ENCODE results near the gene IRX4.

IRX4 gene

GRCh38 chr5:1832511-1833250 lies 50.0 kb downstream of the IRX4 start:
- TF ChIP-seq, protein P1, sequence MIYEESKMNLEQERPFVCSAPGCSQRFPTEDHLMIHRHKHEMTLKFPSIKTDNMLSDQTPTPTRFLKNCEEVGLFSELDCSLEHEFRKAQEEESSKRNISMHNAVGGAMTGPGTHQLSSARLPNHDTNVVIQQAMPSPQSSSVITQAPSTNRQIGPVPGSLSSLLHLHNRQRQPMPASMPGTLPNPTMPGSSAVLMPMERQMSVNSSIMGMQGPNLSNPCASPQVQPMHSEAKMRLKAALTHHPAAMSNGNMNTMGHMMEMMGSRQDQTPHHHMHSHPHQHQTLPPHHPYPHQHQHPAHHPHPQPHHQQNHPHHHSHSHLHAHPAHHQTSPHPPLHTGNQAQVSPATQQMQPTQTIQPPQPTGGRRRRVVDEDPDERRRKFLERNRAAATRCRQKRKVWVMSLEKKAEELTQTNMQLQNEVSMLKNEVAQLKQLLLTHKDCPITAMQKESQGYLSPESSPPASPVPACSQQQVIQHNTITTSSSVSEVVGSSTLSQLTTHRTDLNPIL (CRISPR knock-in tag; IDR thresholded peaks at IDR 0.05; ENCODE audit: low read depth) = no peak
- TF ChIP-seq, protein P2, sequence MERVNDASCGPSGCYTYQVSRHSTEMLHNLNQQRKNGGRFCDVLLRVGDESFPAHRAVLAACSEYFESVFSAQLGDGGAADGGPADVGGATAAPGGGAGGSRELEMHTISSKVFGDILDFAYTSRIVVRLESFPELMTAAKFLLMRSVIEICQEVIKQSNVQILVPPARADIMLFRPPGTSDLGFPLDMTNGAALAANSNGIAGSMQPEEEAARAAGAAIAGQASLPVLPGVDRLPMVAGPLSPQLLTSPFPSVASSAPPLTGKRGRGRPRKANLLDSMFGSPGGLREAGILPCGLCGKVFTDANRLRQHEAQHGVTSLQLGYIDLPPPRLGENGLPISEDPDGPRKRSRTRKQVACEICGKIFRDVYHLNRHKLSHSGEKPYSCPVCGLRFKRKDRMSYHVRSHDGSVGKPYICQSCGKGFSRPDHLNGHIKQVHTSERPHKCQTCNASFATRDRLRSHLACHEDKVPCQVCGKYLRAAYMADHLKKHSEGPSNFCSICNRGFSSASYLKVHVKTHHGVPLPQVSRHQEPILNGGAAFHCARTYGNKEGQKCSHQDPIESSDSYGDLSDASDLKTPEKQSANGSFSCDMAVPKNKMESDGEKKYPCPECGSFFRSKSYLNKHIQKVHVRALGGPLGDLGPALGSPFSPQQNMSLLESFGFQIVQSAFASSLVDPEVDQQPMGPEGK (CRISPR knock-in tag; IDR thresholded peaks at IDR 0.05; ENCODE audit: borderline replicate concordance) = no peak
- TF ChIP-seq ESRRG (CRISPR knock-in tag; IDR thresholded peaks at IDR 0.05) (no peak), ISL1 (CRISPR knock-in tag; IDR thresholded peaks at IDR 0.05) (no peak), ZFP30 (CRISPR knock-in tag; IDR thresholded peaks at IDR 0.05) (no peak), CSDC2 (CRISPR knock-in tag; IDR thresholded peaks at IDR 0.05) (no peak), PPARA (CRISPR knock-in tag; IDR thresholded peaks at IDR 0.05; ENCODE audit: borderline replicate concordance) (no peak), CSRNP3 (CRISPR knock-in tag; IDR thresholded peaks at IDR 0.05) (no peak), ZNF565 (CRISPR knock-in tag; conservative IDR thresholded peaks at IDR 0.05; ENCODE audit: low read depth) (no peak), TOX (CRISPR knock-in tag; IDR thresholded peaks at IDR 0.05; ENCODE audit: borderline replicate concordance) (no peak)
- no peak for ATAC-seq

- ATAC-seq = no peak
- TF ChIP-seq ZNF8 (CRISPR knock-in tag; IDR thresholded peaks at IDR 0.05) = no peak
- TF ChIP-seq ZNF70 (CRISPR knock-in tag; IDR thresholded peaks at IDR 0.05) = no peak
- TF ChIP-seq, protein P2 (CRISPR knock-in tag; IDR thresholded peaks at IDR 0.05; ENCODE audit: borderline replicate concordance) = no peak
- TF ChIP-seq TOX (CRISPR knock-in tag; IDR thresholded peaks at IDR 0.05; ENCODE audit: borderline replicate concordance) = no peak
- TF ChIP-seq OSR1 (CRISPR knock-in tag; IDR thresholded peaks at IDR 0.05) = no peak
- TF ChIP-seq, protein P1 (CRISPR knock-in tag; IDR thresholded peaks at IDR 0.05; ENCODE audit: low read depth) = no peak
- no peak for TF ChIP-seq ZFP3 (CRISPR knock-in tag; IDR thresholded peaks at IDR 0.05)
- TF ChIP-seq GLIS3 (CRISPR knock-in tag; IDR thresholded peaks at IDR 0.05) = no peak
- TF ChIP-seq ISL1 (CRISPR knock-in tag; IDR thresholded peaks at IDR 0.05) = no peak
- no peak for TF ChIP-seq ARNTL (CRISPR knock-in tag; IDR thresholded peaks at IDR 0.05; ENCODE audit: borderline replicate concordance, low read depth)
- TF ChIP-seq, protein P3, sequence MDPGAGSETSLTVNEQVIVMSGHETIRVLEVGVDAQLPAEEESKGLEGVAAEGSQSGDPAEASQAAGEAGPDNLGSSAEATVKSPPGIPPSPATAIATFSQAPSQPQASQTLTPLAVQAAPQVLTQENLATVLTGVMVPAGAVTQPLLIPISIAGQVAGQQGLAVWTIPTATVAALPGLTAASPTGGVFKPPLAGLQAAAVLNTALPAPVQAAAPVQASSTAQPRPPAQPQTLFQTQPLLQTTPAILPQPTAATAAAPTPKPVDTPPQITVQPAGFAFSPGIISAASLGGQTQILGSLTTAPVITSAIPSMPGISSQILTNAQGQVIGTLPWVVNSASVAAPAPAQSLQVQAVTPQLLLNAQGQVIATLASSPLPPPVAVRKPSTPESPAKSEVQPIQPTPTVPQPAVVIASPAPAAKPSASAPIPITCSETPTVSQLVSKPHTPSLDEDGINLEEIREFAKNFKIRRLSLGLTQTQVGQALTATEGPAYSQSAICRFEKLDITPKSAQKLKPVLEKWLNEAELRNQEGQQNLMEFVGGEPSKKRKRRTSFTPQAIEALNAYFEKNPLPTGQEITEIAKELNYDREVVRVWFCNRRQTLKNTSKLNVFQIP (CRISPR knock-in tag; IDR thresholded peaks at IDR 0.05; ENCODE audit: borderline replicate concordance, low read depth) = no peak
- no peak for TF ChIP-seq CSDC2 (CRISPR knock-in tag; IDR thresholded peaks at IDR 0.05)
- no peak for TF ChIP-seq TCF4 (CRISPR knock-in tag; IDR thresholded peaks at IDR 0.05; ENCODE audit: borderline replicate concordance)
- no peak for TF ChIP-seq SNAI2 (CRISPR knock-in tag; IDR thresholded peaks at IDR 0.05)
- TF ChIP-seq BACH2 (CRISPR knock-in tag; IDR thresholded peaks at IDR 0.05; ENCODE audit: borderline replicate concordance) = no peak
- TF ChIP-seq ZNF565 (CRISPR knock-in tag; conservative IDR thresholded peaks at IDR 0.05; ENCODE audit: low read depth) = no peak
- no peak for TF ChIP-seq ZC3H10 (CRISPR knock-in tag; IDR thresholded peaks at IDR 0.05)
- TF ChIP-seq PPARA (CRISPR knock-in tag; IDR thresholded peaks at IDR 0.05; ENCODE audit: borderline replicate concordance) = no peak
- TF ChIP-seq CSRNP3 (CRISPR knock-in tag; IDR thresholded peaks at IDR 0.05) = no peak
Measured at GRCh38 chr5:1831677-1832313, 50.9 kb downstream of the IRX4 start.
